ENCODE measurements around the gene MIP.

DNA sequence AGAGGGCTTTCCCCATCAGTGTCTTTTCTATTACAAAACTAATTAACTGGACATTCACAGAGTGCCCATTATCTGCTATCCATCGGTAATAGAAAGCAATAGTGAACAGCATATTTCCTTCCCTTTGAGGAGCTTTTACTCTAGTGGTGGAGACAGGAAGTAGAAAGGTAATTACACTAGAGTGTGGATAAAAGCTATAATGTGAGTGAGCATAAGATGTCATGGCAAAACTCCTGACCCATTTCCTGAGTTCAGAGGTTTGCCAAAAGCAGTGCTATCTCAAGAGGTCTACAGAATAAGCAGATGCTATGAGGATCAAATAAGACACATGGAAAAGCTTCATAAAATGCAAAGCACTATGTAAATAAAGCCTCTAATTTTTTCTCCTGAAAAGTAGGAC is 29.3 kb downstream of the MIP start:
- TF ChIP-seq CTCF (IDR thresholded peaks at IDR 0.05 in 4 of 5, conservative IDR thresholded peaks at IDR 0.05 in 1 of 5) (no peak), POLR2A (IDR thresholded peaks at IDR 0.05) (no peak)

Data from gastrocnemius medialis (tissue), 4 donors.